Fibroblast of lung (primary cell): ENCODE measurements around the gene ZFP36L1. TPM values are rescaled to one million over a fixed set of nuclear protein-coding genes. Genes with fewer than 3 reads are reported as not detected.

Experiments used
- DNase-seq, 2 donors: peaks; one replicate each; pipeline versions ENCODE4 v3.0.0 to v3.0.0-alpha.2; 2010; ENCODE audit warnings: low read depth in 2 of 2
- H2AFZ ChIP-seq: 2 replicates; pipeline ENCODE4 v1.5.1; 2012; ENCODE audit warnings: low read length, control low read depth, inconsistent platforms
- H3K27ac ChIP-seq: 2 replicates; pipeline ENCODE4 v1.5.1; 2011; ENCODE audit warnings: low read length, control low read depth; ENCODE audit not compliant: insufficient read depth
- H3K27me3 ChIP-seq: 2 replicates; pipeline ENCODE4 v1.5.1; 2011; ENCODE audit warnings: mild to moderate bottlenecking, low read length; ENCODE audit not compliant: control insufficient read depth, insufficient read depth
- H3K36me3 ChIP-seq: 2 replicates; pipeline ENCODE4 v1.5.1; 2011; ENCODE audit warnings: low read length; ENCODE audit not compliant: control insufficient read depth, insufficient read depth
- H3K4me1 ChIP-seq: 2 replicates; pipeline ENCODE4 v1.5.1; 2011; ENCODE audit warnings: low read length; ENCODE audit not compliant: control insufficient read depth, insufficient read depth; ENCODE audit errors: extremely low read depth
- H3K4me2 ChIP-seq: 2 replicates; pipeline ENCODE4 v1.5.1; 2011; ENCODE audit warnings: low read length, control low read depth; ENCODE audit not compliant: insufficient read depth; ENCODE audit errors: extremely low read depth
- H3K4me3 ChIP-seq, 4 experiments: fragments of 200-600 bp in 1 of 4; sonication (generic) in 1 of 4; replicated peaks in 1 of 4; 2 replicates each; pipeline ENCODE4 v1.5.1; 2011 to 2016; ENCODE audit warnings: low read length in 4 of 4, low read depth in 3 of 4, mild to moderate bottlenecking in 3 of 4, control low read depth in 2 of 4, inconsistent platforms in 1 of 4, mixed read lengths in 1 of 4; ENCODE audit not compliant: insufficient read depth in 1 of 4; ENCODE audit errors: control extremely low read depth in 1 of 4
- H3K79me2 ChIP-seq: 2 replicates; pipeline ENCODE4 v1.5.1; 2012; ENCODE audit warnings: mild to moderate bottlenecking, low read length, inconsistent platforms; ENCODE audit not compliant: control insufficient read depth, insufficient read depth
- H3K9ac ChIP-seq: 2 replicates; pipeline ENCODE4 v1.5.1; 2011; ENCODE audit warnings: mild to moderate bottlenecking, low read length, control low read depth; ENCODE audit not compliant: insufficient read depth
- H3K9me3 ChIP-seq: 2 replicates; pipeline ENCODE4 v1.5.1; 2012; ENCODE audit warnings: low read depth, low read length; ENCODE audit not compliant: control insufficient read depth, insufficient read depth
- H4K20me1 ChIP-seq: 2 replicates; pipeline ENCODE4 v1.5.1; 2011; ENCODE audit warnings: low read length; ENCODE audit not compliant: control insufficient read depth, insufficient read depth; ENCODE audit errors: extremely low read depth
- EZH2 ChIP-seq: IDR thresholded peaks from 2 replicates; pipeline ENCODE4 v1.5.1; 2012; ENCODE audit warnings: low read length, control low read depth, mild to moderate bottlenecking; ENCODE audit errors: missing control alignments
- polyA plus RNA-seq, 2 donors: library from polyadenylated mRNA; depleted of rRNA in 1 of 2; stranded (reverse) in 1 of 2; unstranded in 1 of 2; fragments of >200 nt; gene quantifications; 2 replicates each; pipeline ENCODE4 v1.2.1, GENCODE V29; 2011 to 2012; ENCODE audit warnings: missing spikeins in 1 of 2
- total RNA-seq: library from RNA; depleted of rRNA; stranded (reverse); fragments of >200 nt; gene quantifications from 2 replicates; pipeline ENCODE4 v1.2.1, GENCODE V29; 2014
- TF ChIP-seq, protein P1 (sequence below), 2 donors: IDR thresholded peaks in 1 of 2; conservative IDR thresholded peaks in 1 of 2; 1 replicate in 1 of 2; 2 replicates in 1 of 2; pipeline ENCODE4 v1.5.1; 2011 to 2012; ENCODE audit warnings: low read length in 2 of 2, control low read depth in 1 of 2, inconsistent platforms in 1 of 2, low read depth in 1 of 2, mild to moderate bottlenecking in 1 of 2

Gene ZFP36L1
- total and polyA plus RNA-seq, 2 donors (not counting 1 experiment from before 2014, with no cell fraction given) = 22.0 to 41.7 TPM

- no peak for DNase-seq
- no peak for TF ChIP-seq EZH2
- TF ChIP-seq, protein P1, sequence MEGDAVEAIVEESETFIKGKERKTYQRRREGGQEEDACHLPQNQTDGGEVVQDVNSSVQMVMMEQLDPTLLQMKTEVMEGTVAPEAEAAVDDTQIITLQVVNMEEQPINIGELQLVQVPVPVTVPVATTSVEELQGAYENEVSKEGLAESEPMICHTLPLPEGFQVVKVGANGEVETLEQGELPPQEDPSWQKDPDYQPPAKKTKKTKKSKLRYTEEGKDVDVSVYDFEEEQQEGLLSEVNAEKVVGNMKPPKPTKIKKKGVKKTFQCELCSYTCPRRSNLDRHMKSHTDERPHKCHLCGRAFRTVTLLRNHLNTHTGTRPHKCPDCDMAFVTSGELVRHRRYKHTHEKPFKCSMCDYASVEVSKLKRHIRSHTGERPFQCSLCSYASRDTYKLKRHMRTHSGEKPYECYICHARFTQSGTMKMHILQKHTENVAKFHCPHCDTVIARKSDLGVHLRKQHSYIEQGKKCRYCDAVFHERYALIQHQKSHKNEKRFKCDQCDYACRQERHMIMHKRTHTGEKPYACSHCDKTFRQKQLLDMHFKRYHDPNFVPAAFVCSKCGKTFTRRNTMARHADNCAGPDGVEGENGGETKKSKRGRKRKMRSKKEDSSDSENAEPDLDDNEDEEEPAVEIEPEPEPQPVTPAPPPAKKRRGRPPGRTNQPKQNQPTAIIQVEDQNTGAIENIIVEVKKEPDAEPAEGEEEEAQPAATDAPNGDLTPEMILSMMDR (conservative IDR thresholded peaks at IDR 0.05 in 1 of 2, IDR thresholded peaks at IDR 0.05 in 1 of 2; ENCODE audit: low read depth in 1 of 2, low read length in 2 of 2) = no peak
- peaks cover 13% of the 10 kb centered on the region for H3K4me1 ChIP-seq
- H3K4me2 ChIP-seq = no peak overlapping the region
- no peaks in the 10 kb centered on the region for H3K79me2 ChIP-seq
- H3K4me3 ChIP-seq = no peak overlapping the region
- H3K9ac ChIP-seq = no peak overlapping the region
- no peaks in the 10 kb centered on the region for H3K27me3 ChIP-seq
- H3K9me3 ChIP-seq = no peaks in the 10 kb centered on the region
- H2AFZ ChIP-seq = no peak overlapping the region
- H3K27ac ChIP-seq = no peak overlapping the region
- H3K36me3 ChIP-seq = no peaks in the 10 kb centered on the region
- H4K20me1 ChIP-seq = no peaks in the 10 kb centered on the region
Observed at GRCh38 chr14:68808696-68809480, 16.0 kb upstream of the ZFP36L1 start.

GRCh38 chr14:68807987-68808386, 15.1 kb upstream of the ZFP36L1 start:
- Histone ChIP-seq H3K27ac (no peak overlapping the region), H3K4me1 (peaks cover 13% of the 10 kb centered on the region), H4K20me1 (no peaks in the 10 kb centered on the region), H3K36me3 (no peaks in the 10 kb centered on the region), H3K9ac (no peak overlapping the region), H3K9me3 (no peaks in the 10 kb centered on the region), H2AFZ (no peak overlapping the region), H3K4me2 (no peak overlapping the region), H3K27me3 (no peaks in the 10 kb centered on the region), H3K4me3 (no peak overlapping the region), H3K79me2 (no peaks in the 10 kb centered on the region)
- DNase-seq = no peak
- TF ChIP-seq, protein P1 (conservative IDR thresholded peaks at IDR 0.05 in 1 of 2, IDR thresholded peaks at IDR 0.05 in 1 of 2; ENCODE audit: low read depth in 1 of 2, low read length in 2 of 2) = no peak
- no peak for TF ChIP-seq EZH2

DNA sequence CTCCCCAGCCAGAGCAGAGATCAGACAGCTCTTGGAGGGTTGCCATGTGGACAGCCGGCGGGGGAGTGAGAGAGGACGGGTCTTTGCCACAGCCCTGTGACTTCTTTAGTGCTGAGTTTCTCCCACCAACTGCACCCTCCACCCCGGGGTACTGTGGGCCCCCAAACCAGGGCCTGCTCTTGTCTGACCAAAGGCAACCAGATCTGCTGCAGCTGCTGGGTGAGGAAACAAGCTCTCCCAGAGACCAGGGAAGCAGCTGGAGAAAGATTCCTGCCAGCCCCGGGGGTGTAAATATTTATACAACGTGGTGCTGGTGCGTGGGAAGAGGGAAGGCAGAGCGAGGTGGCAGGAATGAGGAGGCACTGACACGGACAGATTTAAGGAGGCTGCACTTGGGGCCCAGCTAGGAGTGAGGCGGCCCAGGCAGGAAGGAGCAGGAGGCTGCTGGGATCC, 14.3 kb upstream of the ZFP36L1 start:
- peak; percentile 83 to 98 for DNase-seq
- H3K79me2 ChIP-seq = no peaks in the 10 kb centered on the region
- H2AFZ ChIP-seq = peak overlapping the region; percentile 9
- no peaks in the 10 kb centered on the region for H4K20me1 ChIP-seq
- H3K9ac ChIP-seq = no peak overlapping the region
- no peak for TF ChIP-seq EZH2
- TF ChIP-seq, protein P1 (conservative IDR thresholded peaks at IDR 0.05 in 1 of 2, IDR thresholded peaks at IDR 0.05 in 1 of 2; ENCODE audit: low read depth in 1 of 2, low read length in 2 of 2) = no peak
- H3K4me3 ChIP-seq = no peak overlapping the region
- H3K36me3 ChIP-seq = no peaks in the 10 kb centered on the region
- no peak overlapping the region for H3K4me2 ChIP-seq
- H3K4me1 ChIP-seq = peaks cover 13% of the 10 kb centered on the region
- H3K9me3 ChIP-seq = no peaks in the 10 kb centered on the region
- no peaks in the 10 kb centered on the region for H3K27me3 ChIP-seq
- H3K27ac ChIP-seq = peak overlapping the region; percentile 77
